Bronchial epithelial cell (primary cell): Measurements from ENCODE around the gene NOTCH3. TPM values are rescaled to one million over a fixed set of nuclear protein-coding genes. Genes with fewer than 3 reads are reported as not detected.

Experiments used
- DNase-seq: peaks from one replicate; pipeline ENCODE4 v3.0.0-alpha.2; 2010; ENCODE audit warnings: low read depth
- FAIRE-seq: peaks from 2 replicates; lab custom pipeline; 2011; peaks lifted over from hg19 to GRCh38; lab: Jason Lieb, UNC
- H3K27me3 ChIP-seq: 2 replicates; pipeline ENCODE4 v1.5.1; 2011; ENCODE audit warnings: low read length; ENCODE audit not compliant: control insufficient read depth, insufficient read depth
- H3K36me3 ChIP-seq: 2 replicates; pipeline ENCODE4 v1.5.1; 2011; ENCODE audit warnings: low read length; ENCODE audit not compliant: control insufficient read depth, insufficient read depth
- H3K4me3 ChIP-seq: 2 replicates; pipeline ENCODE4 v1.5.1; 2011; ENCODE audit warnings: mild to moderate bottlenecking, low read depth, low read length, control low read depth
- total RNA-seq: library from RNA; depleted of rRNA; stranded (reverse); fragments of >200 nt; gene quantifications from 2 replicates; pipeline ENCODE4 v1.2.1, GENCODE V29; 2014
- TF ChIP-seq, protein P1 (sequence below): IDR thresholded peaks from 2 replicates; pipeline ENCODE4 v1.5.1; 2011; ENCODE audit warnings: mild to moderate bottlenecking, moderate library complexity, low read length, control low read depth, inconsistent platforms; ENCODE audit not compliant: insufficient read depth, severe bottlenecking

The NOTCH3 gene
- total RNA-seq, 1 donor from 2014 or later, result 53.2 TPM

DNA sequence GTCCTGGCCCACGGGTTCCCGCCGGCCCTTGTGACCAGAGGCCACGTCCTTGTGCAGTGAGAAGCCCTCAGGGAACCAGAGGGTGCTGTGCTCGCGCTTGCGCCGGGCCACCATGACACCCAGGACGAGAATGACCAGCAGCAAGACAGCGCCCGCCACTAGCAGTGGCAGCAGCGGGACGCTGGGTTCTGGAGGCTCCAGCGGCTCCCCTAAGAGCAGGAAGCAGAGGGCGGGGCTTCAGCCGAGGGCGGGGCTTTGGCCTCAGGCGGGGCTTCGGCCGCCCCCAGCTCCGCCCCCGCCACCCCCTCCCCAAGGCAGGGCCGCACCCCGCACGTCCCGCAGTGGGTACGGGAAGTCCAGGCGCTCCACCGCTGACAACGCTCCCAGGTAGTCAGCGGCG is 30.4 kb downstream of the NOTCH3 start:
- FAIRE-seq, result no peak
- DNase-seq, result no peak
- Histone ChIP-seq H3K27me3 (no peaks in the 10 kb centered on the region), H3K4me3 (no peak overlapping the region), H3K36me3 (peaks cover 39% of the 10 kb centered on the region)
- TF ChIP-seq, protein P1, sequence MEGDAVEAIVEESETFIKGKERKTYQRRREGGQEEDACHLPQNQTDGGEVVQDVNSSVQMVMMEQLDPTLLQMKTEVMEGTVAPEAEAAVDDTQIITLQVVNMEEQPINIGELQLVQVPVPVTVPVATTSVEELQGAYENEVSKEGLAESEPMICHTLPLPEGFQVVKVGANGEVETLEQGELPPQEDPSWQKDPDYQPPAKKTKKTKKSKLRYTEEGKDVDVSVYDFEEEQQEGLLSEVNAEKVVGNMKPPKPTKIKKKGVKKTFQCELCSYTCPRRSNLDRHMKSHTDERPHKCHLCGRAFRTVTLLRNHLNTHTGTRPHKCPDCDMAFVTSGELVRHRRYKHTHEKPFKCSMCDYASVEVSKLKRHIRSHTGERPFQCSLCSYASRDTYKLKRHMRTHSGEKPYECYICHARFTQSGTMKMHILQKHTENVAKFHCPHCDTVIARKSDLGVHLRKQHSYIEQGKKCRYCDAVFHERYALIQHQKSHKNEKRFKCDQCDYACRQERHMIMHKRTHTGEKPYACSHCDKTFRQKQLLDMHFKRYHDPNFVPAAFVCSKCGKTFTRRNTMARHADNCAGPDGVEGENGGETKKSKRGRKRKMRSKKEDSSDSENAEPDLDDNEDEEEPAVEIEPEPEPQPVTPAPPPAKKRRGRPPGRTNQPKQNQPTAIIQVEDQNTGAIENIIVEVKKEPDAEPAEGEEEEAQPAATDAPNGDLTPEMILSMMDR, result no peak

DNA sequence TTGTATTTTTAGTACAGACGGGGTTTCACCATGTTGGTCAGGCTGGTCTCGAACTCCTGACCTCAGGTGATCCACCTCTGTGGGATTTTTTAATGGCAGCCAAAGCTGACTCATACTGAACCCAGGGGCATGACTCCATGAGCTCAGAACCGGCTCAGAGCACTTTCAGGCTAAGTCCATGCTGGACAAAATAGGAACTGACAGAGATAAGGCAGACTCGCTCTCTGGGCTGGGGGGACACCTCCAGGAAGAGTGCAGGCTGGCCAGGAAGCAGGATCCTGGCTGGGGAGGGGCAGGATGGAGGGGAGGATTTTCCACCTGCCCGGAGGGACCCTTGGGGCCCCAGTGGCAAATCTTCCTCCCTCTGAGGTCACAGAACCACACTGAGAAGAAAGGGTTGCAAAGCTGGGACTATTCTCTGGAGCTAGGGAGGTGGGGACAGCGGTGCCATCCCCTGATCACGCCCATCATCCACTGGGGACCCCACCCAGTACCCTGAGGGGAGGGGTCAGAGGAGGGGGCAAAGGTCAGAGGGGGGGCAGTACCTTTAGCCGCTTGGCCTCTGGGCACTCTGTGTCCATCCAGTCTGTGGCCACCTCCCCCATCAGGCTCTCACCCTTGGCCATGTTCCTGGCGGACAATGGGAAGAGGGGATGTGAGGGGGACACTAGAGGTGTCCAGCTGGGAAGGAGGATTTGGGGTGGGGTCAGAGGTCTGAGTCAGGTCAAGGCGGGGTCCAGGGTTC is 31.1 kb downstream of the NOTCH3 start:
- FAIRE-seq (no peak), DNase-seq (no peak)
- H3K36me3 ChIP-seq, result peaks cover 44% of the 10 kb centered on the region
- H3K4me3 ChIP-seq, result no peak overlapping the region
- TF ChIP-seq, protein P1, result no peak
- no peaks in the 10 kb centered on the region for H3K27me3 ChIP-seq

DNA sequence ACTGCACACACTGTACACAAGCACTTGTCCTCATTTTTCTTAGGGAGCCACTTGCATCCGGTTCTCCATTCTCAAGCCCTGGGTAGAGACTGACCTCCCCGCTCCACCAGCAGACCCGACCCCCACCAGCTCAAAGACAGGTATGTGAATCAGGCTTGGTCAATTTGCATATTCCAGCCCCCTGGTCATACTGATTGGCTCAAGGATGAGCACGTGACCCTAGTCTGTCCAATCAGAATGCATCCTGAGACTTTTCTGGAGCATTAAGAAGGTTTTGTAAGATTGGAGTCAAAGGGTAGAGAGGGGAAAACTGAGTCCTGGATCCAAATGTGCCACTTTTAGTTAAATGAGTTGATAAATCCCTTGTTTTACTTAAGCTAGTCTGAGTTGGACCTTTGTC is 34.1 kb downstream of the NOTCH3 start:
- H3K36me3 ChIP-seq, result peaks cover 42% of the 10 kb centered on the region
- FAIRE-seq (no peak), DNase-seq (no peak)
- H3K27me3 ChIP-seq, result no peaks in the 10 kb centered on the region
- no peak overlapping the region for H3K4me3 ChIP-seq
- TF ChIP-seq, protein P1, result no peak

DNA sequence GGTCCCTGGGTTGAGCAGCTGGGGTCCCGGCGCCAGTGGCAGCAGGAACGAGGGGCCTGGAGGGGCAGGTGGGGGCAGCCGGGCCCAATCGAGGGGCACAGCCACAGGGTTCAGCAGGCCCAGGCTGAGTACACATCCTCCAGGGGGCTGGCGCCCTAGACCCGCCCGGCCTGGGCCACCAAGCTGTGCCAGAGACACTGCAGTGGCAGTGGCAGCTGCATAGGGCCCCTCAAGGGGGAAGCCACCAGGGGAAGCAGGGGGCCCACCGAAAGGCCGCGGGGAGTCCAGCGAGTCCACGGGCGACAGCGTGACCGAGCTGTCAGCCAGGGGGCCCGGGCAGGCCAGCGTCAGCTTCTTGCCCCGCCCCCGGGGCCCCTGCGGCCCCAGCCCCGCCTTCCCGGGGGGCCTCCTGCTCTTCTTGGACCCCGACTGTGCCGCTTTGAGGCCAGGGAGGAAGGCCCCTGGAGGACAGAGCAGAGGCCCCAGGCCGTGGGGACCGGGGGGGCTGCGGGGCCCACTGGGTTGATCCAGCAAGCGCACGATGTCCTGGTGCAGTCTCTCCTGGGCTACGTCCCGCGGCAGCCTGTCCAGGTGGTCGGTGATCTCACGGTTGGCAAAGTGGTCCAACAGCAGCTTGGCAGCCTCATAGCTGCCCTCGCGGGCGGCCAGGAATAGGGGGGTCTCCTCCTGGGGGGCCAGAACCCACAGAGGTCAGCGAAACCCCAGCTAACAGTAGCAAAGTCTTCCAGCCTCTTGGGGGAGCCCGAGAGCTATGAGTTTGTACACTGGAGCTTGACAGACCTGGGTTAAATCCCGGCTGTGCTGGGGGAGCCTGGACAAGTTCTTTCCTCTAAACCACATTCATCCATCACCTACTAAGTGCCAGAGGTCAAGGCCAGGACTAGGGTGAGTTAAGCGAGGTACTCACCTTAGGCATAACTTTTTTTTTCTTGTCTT is 39.5 kb downstream of the NOTCH3 start:
- FAIRE-seq (no peak), DNase-seq (no peak)
- TF ChIP-seq, protein P1, result peak; percentile 29
- Histone ChIP-seq H3K4me3 (no peak overlapping the region), H3K27me3 (no peaks in the 10 kb centered on the region), H3K36me3 (peaks cover 23% of the 10 kb centered on the region)

DNA sequence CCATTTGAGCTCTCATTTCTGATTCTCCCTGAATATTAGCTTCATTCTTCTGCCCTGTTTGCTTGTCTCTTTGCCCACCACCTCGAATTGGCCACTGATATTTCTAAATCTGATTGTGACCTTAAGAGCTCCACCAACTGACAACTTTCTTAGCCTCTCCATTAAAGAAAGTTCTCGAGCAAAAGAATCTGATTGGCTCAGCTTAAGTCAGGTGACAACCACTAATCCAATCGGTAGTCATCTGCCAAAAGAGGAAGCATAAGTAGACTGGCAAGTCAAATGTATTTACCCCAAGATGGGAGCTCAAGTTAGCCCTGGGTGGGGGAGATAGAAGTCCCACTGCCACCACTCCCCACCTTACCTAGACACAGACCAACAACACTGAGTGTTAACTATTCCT is 41.5 kb downstream of the NOTCH3 start:
- no peak for DNase-seq
- TF ChIP-seq, protein P1, result no peak

More for the DNA sequence above, 41.5 kb downstream of the NOTCH3 start:
- FAIRE-seq, result no peak
- Histone ChIP-seq H3K4me3 (no peak overlapping the region), H3K27me3 (no peaks in the 10 kb centered on the region), H3K36me3 (peaks cover 10% of the 10 kb centered on the region)
